Panc1 (cell line): ENCODE data around the gene PGRMC2. TPM values are rescaled to one million over a fixed set of nuclear protein-coding genes. Genes with fewer than 3 reads are reported as not detected.

Source experiments
- ATAC-seq: fragments of 200-7000 bp; cut with Tn5 transposase; 2 replicates; pipeline ENCODE4 v1.9.1; 2020; ENCODE audit warnings: mild to moderate bottlenecking, moderate library complexity
- BruUV-seq: library from RNA; stranded (reverse); fragments of 400-500 nt; replicated peaks from 2 replicates; lab custom pipeline; 2021; lab: Mats Ljungman, UMichigan
- CTCF ChIA-PET: fragments of 300-600 bp; sonication (Branson Sonifier 250); formaldehyde crosslinking; loops from one replicate; lab custom pipeline; 2022; ENCODE audit warnings: antibody characterized with exemption; lab: Charles Lee
- POLR2A ChIA-PET: fragments of 300-600 bp; sonication (Branson Sonifier 250); formaldehyde crosslinking; loops from one replicate; lab custom pipeline; 2022; ENCODE audit warnings: antibody characterized with exemption; lab: Charles Lee
- DNase-seq: peaks from one replicate; pipeline ENCODE4 v3.0.0-alpha.2; 2010; ENCODE audit warnings: low read depth, low spot score
- H3K27ac ChIP-seq: 2 replicates; pipeline ENCODE4 v1.5.1; 2011; ENCODE audit warnings: mild to moderate bottlenecking, low read length, inconsistent platforms
- H3K27me3 ChIP-seq: fragments of 200-500 bp; sonication (Bioruptor generic); 2 replicates; pipeline ENCODE4 v1.6.0; 2014; ENCODE audit warnings: low read length, inconsistent platforms; ENCODE audit not compliant: control insufficient read depth, insufficient read depth
- H3K36me3 ChIP-seq: fragments of 200-500 bp; sonication (Bioruptor generic); 2 replicates; pipeline ENCODE4 v1.5.1; 2014; ENCODE audit warnings: inconsistent platforms, mild to moderate bottlenecking, low read length, moderate library complexity; ENCODE audit not compliant: control insufficient read depth, insufficient read depth
- H3K4me1 ChIP-seq: 2 replicates; pipeline ENCODE4 v1.5.1; 2011; ENCODE audit warnings: inconsistent platforms, mild to moderate bottlenecking, low read length, moderate library complexity; ENCODE audit not compliant: control insufficient read depth, insufficient read depth
- H3K4me3 ChIP-seq, 2 experiments: 2 replicates each; pipeline ENCODE4 v1.5.1; 2011 to 2012; ENCODE audit warnings: low read depth in 2 of 2, low read length in 2 of 2, mild to moderate bottlenecking in 2 of 2, inconsistent platforms in 1 of 2, moderate library complexity in 1 of 2
- H3K9me3 ChIP-seq: fragments of 200-500 bp; sonication (Bioruptor generic); 2 replicates; pipeline ENCODE4 v1.5.1; 2014; ENCODE audit warnings: low read depth, mild to moderate bottlenecking, inconsistent platforms, low read length, moderate library complexity; ENCODE audit not compliant: control insufficient read depth, insufficient read depth
- POLR2AphosphoS5 ChIP-seq: IDR thresholded peaks from 2 replicates; pipeline ENCODE4 v1.6.1; 2012; ENCODE audit warnings: mild to moderate bottlenecking, low read depth, low read length, moderate library complexity
- SIN3A ChIP-seq: IDR thresholded peaks from 2 replicates; pipeline ENCODE4 v1.6.1; 2012; ENCODE audit warnings: low read depth, mild to moderate bottlenecking, low read length, moderate library complexity, borderline replicate concordance; ENCODE audit not compliant: insufficient read depth
- TCF7L2 ChIP-seq: IDR thresholded peaks from 2 replicates; pipeline ENCODE4 v1.6.1; 2011; ENCODE audit warnings: mild to moderate bottlenecking, low read depth, low read length, inconsistent platforms
- in situ Hi-C: cut with HindIII; loops from 2 replicates; pipeline ENCODE4 v1.10.0; 2016; ENCODE audit warnings: low sequenced_read_pairs, low pct_unique_long_range_greater_than_20kb
- intact Hi-C: fragments of 100-400 bp; cut with micrococcal nuclease; formaldehyde crosslinking; loops from one replicate; pipeline ENCODE4 v1.10.0; 2022; ENCODE audit not compliant: unreplicated experiment
- total RNA-seq: library from RNA; stranded (reverse); gene quantifications from one replicate; pipeline ENCODE4 v1.2.1, GENCODE V29; 2021; ENCODE audit not compliant: unreplicated experiment
- TF ChIP-seq, protein P1 (sequence below), 2 experiments: IDR thresholded peaks; 2 replicates each; pipeline ENCODE4 v1.6.1; 2011 to 2012; ENCODE audit warnings: low read depth in 2 of 2, control low read depth in 1 of 2, low read length in 1 of 2, mild to moderate bottlenecking in 1 of 2, moderate library complexity in 1 of 2; ENCODE audit not compliant: insufficient read depth in 1 of 2
- TF ChIP-seq, protein P2 (sequence below): fragments of 450-650 bp; IDR thresholded peaks from 2 replicates; pipeline ENCODE4 v1.5.1; 2017; ENCODE audit warnings: mild to moderate bottlenecking

The PGRMC2 gene
- total RNA-seq, 1 experiment from 2014 or later: 47.6 TPM

DNA sequence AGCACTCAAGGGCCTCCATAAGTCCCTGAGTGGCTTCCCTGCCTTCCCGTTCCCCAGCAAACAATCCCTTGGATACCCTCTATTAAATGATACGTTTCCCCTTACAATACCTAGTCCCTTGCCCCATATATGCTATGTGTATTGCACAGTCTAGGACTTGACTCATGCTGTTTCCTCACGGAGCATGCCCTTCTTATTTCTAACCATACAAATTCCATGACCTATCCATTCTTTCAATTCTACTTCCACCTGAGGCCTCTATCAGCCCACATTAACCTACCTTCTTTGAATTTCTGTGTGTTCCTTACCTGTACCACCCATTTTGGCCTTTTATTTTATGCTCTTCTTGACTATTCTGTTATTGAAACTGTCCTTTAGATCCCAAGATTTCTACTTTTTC, 2.9 kb upstream of the PGRMC2 start:
- Histone ChIP-seq H3K9me3 (no peaks in the 10 kb centered on the region), H3K27me3 (no peaks in the 10 kb centered on the region), H3K36me3 (no peaks in the 10 kb centered on the region; the same call in 1 of the 2 replicates), H3K27ac (peak overlapping the region; percentile 34; the same call in 1 of the 2 replicates), H3K4me3 (no peak overlapping the region), H3K4me1 (no peaks in the 10 kb centered on the region; the same call in 1 of the 2 replicates)
- in situ Hi-C loops (no loop called here), intact Hi-C loops (no loop called here)
- POLR2A ChIA-PET: no interaction called here
- CTCF ChIA-PET: no interaction called here
- ATAC-seq: no peak
- DNase-seq: no peak
- TF ChIP-seq POLR2AphosphoS5: no peak
- TF ChIP-seq, protein P1, sequence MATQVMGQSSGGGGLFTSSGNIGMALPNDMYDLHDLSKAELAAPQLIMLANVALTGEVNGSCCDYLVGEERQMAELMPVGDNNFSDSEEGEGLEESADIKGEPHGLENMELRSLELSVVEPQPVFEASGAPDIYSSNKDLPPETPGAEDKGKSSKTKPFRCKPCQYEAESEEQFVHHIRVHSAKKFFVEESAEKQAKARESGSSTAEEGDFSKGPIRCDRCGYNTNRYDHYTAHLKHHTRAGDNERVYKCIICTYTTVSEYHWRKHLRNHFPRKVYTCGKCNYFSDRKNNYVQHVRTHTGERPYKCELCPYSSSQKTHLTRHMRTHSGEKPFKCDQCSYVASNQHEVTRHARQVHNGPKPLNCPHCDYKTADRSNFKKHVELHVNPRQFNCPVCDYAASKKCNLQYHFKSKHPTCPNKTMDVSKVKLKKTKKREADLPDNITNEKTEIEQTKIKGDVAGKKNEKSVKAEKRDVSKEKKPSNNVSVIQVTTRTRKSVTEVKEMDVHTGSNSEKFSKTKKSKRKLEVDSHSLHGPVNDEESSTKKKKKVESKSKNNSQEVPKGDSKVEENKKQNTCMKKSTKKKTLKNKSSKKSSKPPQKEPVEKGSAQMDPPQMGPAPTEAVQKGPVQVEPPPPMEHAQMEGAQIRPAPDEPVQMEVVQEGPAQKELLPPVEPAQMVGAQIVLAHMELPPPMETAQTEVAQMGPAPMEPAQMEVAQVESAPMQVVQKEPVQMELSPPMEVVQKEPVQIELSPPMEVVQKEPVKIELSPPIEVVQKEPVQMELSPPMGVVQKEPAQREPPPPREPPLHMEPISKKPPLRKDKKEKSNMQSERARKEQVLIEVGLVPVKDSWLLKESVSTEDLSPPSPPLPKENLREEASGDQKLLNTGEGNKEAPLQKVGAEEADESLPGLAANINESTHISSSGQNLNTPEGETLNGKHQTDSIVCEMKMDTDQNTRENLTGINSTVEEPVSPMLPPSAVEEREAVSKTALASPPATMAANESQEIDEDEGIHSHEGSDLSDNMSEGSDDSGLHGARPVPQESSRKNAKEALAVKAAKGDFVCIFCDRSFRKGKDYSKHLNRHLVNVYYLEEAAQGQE (IDR thresholded peaks at IDR 0.05; ENCODE audit: insufficient read depth in 1 of 2, low read depth in 2 of 2, low read length in 1 of 2): no peak
- TF ChIP-seq, protein P2, sequence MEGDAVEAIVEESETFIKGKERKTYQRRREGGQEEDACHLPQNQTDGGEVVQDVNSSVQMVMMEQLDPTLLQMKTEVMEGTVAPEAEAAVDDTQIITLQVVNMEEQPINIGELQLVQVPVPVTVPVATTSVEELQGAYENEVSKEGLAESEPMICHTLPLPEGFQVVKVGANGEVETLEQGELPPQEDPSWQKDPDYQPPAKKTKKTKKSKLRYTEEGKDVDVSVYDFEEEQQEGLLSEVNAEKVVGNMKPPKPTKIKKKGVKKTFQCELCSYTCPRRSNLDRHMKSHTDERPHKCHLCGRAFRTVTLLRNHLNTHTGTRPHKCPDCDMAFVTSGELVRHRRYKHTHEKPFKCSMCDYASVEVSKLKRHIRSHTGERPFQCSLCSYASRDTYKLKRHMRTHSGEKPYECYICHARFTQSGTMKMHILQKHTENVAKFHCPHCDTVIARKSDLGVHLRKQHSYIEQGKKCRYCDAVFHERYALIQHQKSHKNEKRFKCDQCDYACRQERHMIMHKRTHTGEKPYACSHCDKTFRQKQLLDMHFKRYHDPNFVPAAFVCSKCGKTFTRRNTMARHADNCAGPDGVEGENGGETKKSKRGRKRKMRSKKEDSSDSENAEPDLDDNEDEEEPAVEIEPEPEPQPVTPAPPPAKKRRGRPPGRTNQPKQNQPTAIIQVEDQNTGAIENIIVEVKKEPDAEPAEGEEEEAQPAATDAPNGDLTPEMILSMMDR: no peak
- no peak for TF ChIP-seq TCF7L2
- no TSS peak for BruUV-seq

DNA sequence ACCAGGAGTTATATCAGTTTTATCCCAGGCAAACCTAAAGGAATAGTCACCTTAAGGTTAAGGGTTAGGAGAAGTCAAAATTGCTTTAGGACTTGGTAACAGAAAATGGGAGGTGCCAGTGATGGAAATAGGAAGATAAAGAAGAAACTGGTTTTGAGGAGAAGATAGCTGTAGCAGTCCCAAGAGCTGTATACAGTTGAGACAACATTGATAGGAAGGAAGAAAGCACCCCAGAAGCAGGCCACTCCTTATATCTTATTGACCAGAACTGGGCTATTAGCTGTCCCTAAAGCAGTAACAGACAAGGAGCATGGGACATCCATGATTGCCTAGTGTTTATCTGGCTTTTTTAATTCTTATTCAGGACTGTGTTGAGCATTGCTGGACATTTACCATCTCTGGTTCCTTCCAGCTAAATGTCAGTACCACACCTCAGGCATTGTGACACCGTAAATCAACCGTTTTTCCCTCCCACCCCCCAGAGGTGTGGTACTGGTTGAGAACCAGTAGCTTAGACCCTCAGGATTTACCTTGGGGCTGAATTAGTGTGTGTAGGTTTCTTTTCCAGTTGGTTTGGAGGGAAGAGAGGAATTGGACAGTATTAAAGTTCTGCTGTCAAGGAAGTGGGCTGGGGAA, 2.0 kb upstream of the PGRMC2 start:
- DNase-seq (no peak), ATAC-seq (no peak)
- Histone ChIP-seq H3K4me1 (no peaks in the 10 kb centered on the region; the same call in 1 of the 2 replicates), H3K27ac (peak overlapping the region; percentile 96; the same call in 1 of the 2 replicates), H3K4me3 (no peak overlapping the region), H3K9me3 (no peaks in the 10 kb centered on the region), H3K36me3 (no peaks in the 10 kb centered on the region; the same call in none of the 2 replicates), H3K27me3 (no peaks in the 10 kb centered on the region)
- TF ChIP-seq SIN3A (no peak), POLR2AphosphoS5 (no peak), TCF7L2 (no peak)
- TF ChIP-seq, protein P2: no peak
- TF ChIP-seq, protein P1 (IDR thresholded peaks at IDR 0.05; ENCODE audit: insufficient read depth in 1 of 2, low read depth in 2 of 2, low read length in 1 of 2): no peak
- ChIA-PET POLR2A (no interaction called here), CTCF (no interaction called here)
- intact Hi-C loops (no loop called here), in situ Hi-C loops (no loop called here)
- no TSS peak for BruUV-seq
